HepG2 (cell line): ENCODE results near the gene MAP3K14. TPM values are rescaled to one million over a fixed set of nuclear protein-coding genes. Genes with fewer than 3 reads are reported as not detected.

Source experiments
- ATAC-seq: fragments of 200-7000 bp; cut with Tn5 transposase; 3 replicates; pipeline ENCODE4 v1.9.1; 2020; ENCODE audit warnings: mild to moderate bottlenecking, moderate library complexity
- BruUV-seq: library from RNA; stranded (reverse); fragments of 400-500 nt; replicated peaks from 2 replicates; lab custom pipeline; 2021; lab: Mats Ljungman, UMichigan
- CTCF ChIA-PET: fragments of 300-600 bp; formaldehyde crosslinking; extraction: SDS; loops from one replicate; lab custom pipeline; 2021; ENCODE audit warnings: low total read pairs, inconsistent platforms, low intra/inter-chr PET ratio; lab: Yijun Ruan, JAX
- POLR2A ChIA-PET: fragments of 350-600 bp; sonication (Branson Sonifier 250); formaldehyde crosslinking; loops from one replicate; lab custom pipeline; 2020; ENCODE audit warnings: antibody characterized with exemption, inconsistent platforms; lab: Yijun Ruan, JAX
- DNase-seq: peaks from one replicate; pipeline ENCODE4 v3.0.0-alpha.2; 2015; ENCODE audit warnings: low spot score
- FAIRE-seq: peaks from 3 replicates; lab custom pipeline; 2011; peaks lifted over from hg19 to GRCh38; lab: Jason Lieb, UNC
- H2AFZ ChIP-seq: one replicate; pipeline ENCODE4 v1.6.1; 2011; ENCODE audit warnings: low read length, inconsistent platforms
- H3K27ac ChIP-seq: fragments of 300-600 bp; 3 replicates; pipeline ENCODE4 v1.8.0; 2011; ENCODE audit warnings: mixed run types, mild to moderate bottlenecking, mixed read lengths, low read length, inconsistent platforms; ENCODE audit not compliant: insufficient read depth; ENCODE audit errors: extremely low read length
- H3K27me3 ChIP-seq, 2 experiments: fragments of 200-600 bp in 1 of 2; 2 replicates in 1 of 2; 3 replicates in 1 of 2; pipeline versions ENCODE4 v1.6.0 to v1.8.0; 2011; ENCODE audit warnings: low read length in 2 of 2, mild to moderate bottlenecking in 2 of 2, moderate library complexity in 2 of 2, inconsistent platforms in 1 of 2; ENCODE audit not compliant: insufficient read depth in 2 of 2, control insufficient read depth in 1 of 2
- H3K36me3 ChIP-seq, 2 experiments: fragments of 200-600 bp in 1 of 2; replicated peaks in 1 of 2; 2 replicates in 1 of 2; 3 replicates in 1 of 2; pipeline versions ENCODE4 v1.5.1 to v1.8.0; 2011; ENCODE audit warnings: low read length in 2 of 2, inconsistent platforms in 1 of 2; ENCODE audit not compliant: insufficient read depth in 2 of 2, control insufficient read depth in 1 of 2
- H3K4me1 ChIP-seq: 2 replicates; pipeline ENCODE4 v1.5.1; 2012; ENCODE audit warnings: low read length, inconsistent platforms; ENCODE audit not compliant: insufficient read depth
- H3K4me2 ChIP-seq: 2 replicates; pipeline ENCODE4 v1.6.0; 2011; ENCODE audit warnings: low read depth, low read length, inconsistent platforms
- H3K4me3 ChIP-seq, 3 experiments: fragments of 200-600 bp in 1 of 3; sonication (generic), shearing (Covaris generic) in 1 of 3; replicated peaks in 1 of 3; 2 replicates each; pipeline ENCODE4 v1.5.1; 2011 to 2016; ENCODE audit warnings: low read length in 3 of 3, inconsistent platforms in 2 of 3, low read depth in 2 of 3, mild to moderate bottlenecking in 2 of 3, control low read depth in 1 of 3, mixed read lengths in 1 of 3; ENCODE audit not compliant: insufficient read depth in 1 of 3
- H3K79me2 ChIP-seq: one replicate; pipeline ENCODE4 v1.6.1; 2011; ENCODE audit warnings: low read length, inconsistent platforms; ENCODE audit not compliant: insufficient read depth
- H3K9ac ChIP-seq: 2 replicates; pipeline ENCODE4 v1.6.0; 2011; ENCODE audit warnings: mild to moderate bottlenecking, low read depth, low read length, inconsistent platforms; ENCODE audit not compliant: insufficient read depth
- H3K9me3 ChIP-seq: 2 replicates; pipeline ENCODE4 v1.5.1; 2012; ENCODE audit warnings: mild to moderate bottlenecking, low read length
- H4K20me1 ChIP-seq: 2 replicates; pipeline ENCODE4 v1.6.0; 2011; ENCODE audit warnings: inconsistent platforms, mild to moderate bottlenecking, low read length, moderate library complexity; ENCODE audit not compliant: insufficient read depth
- CAMTA2 ChIP-seq: sonication (generic); formaldehyde crosslinking; IDR thresholded peaks from 2 replicates; pipeline ENCODE4 v1.4.0; 2020; ENCODE audit warnings: mild to moderate bottlenecking, missing genetic modification reagents, borderline replicate concordance
- CENPX ChIP-seq: sonication (generic); formaldehyde crosslinking; IDR thresholded peaks from 2 replicates; pipeline ENCODE4 v1.9.0; 2021; ENCODE audit warnings: mild to moderate bottlenecking, missing genetic modification reagents, moderate library complexity
- DZIP1 ChIP-seq: sonication (generic); formaldehyde crosslinking; IDR thresholded peaks from 2 replicates; pipeline ENCODE4 v1.5.0; 2020; ENCODE audit warnings: mild to moderate bottlenecking, missing genetic modification reagents
- GABPA ChIP-seq, 2 experiments: IDR thresholded peaks; 2 replicates each; pipeline ENCODE4 v1.6.1; 2011 to 2016; ENCODE audit warnings: low read depth in 2 of 2, low read length in 1 of 2, missing biosample characterization in 1 of 2, missing genetic modification characterization in 1 of 2
- GTF2F1 ChIP-seq: fragments of 150-350 bp; IDR thresholded peaks from 2 replicates; pipeline ENCODE4 v1.6.1; 2014; ENCODE audit warnings: low read length
- KLF6 ChIP-seq: IDR thresholded peaks from 2 replicates; pipeline ENCODE4 v1.8.0; 2016; ENCODE audit warnings: missing biosample characterization, missing genetic modification reagents
- MEIS1 ChIP-seq: sonication (generic); formaldehyde crosslinking; IDR thresholded peaks from 2 replicates; pipeline ENCODE4 v1.9.0; 2021; ENCODE audit warnings: mild to moderate bottlenecking, missing genetic modification reagents, moderate library complexity, borderline replicate concordance
- RXRB ChIP-seq: IDR thresholded peaks from 2 replicates; pipeline ENCODE4 v1.6.1; 2016; ENCODE audit warnings: borderline replicate concordance, missing genetic modification reagents, missing compliant biosample characterization
- ZBTB20 ChIP-seq: sonication (generic); formaldehyde crosslinking; IDR thresholded peaks from 2 replicates; pipeline ENCODE4 v1.8.1; 2023; ENCODE audit warnings: missing genetic modification reagents, low read depth, mild to moderate bottlenecking, borderline replicate concordance
- ZNF10 ChIP-seq: sonication (generic); formaldehyde crosslinking; IDR thresholded peaks from 2 replicates; pipeline ENCODE4 v1.4.0; 2020; ENCODE audit warnings: mild to moderate bottlenecking, low read depth, missing genetic modification reagents, borderline replicate concordance
- ZNF232 ChIP-seq: sonication (generic); formaldehyde crosslinking; IDR thresholded peaks from 2 replicates; pipeline ENCODE4 v1.4.0; 2020; ENCODE audit warnings: missing genetic modification reagents, borderline replicate concordance
- ZNF619 ChIP-seq: sonication (generic); formaldehyde crosslinking; IDR thresholded peaks from 2 replicates; pipeline ENCODE4 v1.4.0; 2020; ENCODE audit warnings: mild to moderate bottlenecking, missing genetic modification reagents
- ZNF766 ChIP-seq: sonication (generic); formaldehyde crosslinking; IDR thresholded peaks from 2 replicates; pipeline ENCODE4 v1.5.0; 2020; ENCODE audit warnings: missing genetic modification reagents, borderline replicate concordance
- WGBS: methylation state at CpG from one replicate; pipeline ENCODE4 v1.1.6; 2017; ENCODE audit warnings: low lambda C conversion rate; 5-methylcytosine and 5-hydroxymethylcytosine counted together
- in situ Hi-C: cut with HindIII; loops from 2 replicates; pipeline ENCODE4 v1.10.0; 2017; ENCODE audit warnings: low pct_unique_long_range_greater_than_20kb; ENCODE audit not compliant: extremely low pct_ligation_motif_present
- intact Hi-C: fragments of 100-400 bp; cut with micrococcal nuclease; formaldehyde crosslinking; loops from one replicate; pipeline ENCODE4 v1.10.0; 2022; ENCODE audit not compliant: unreplicated experiment
- polyA plus RNA-seq, 8 experiments: library from polyadenylated mRNA; depleted of rRNA in 3 of 8; stranded (reverse) in 7 of 8; unstranded in 1 of 8; fragments of >200 nt; fragmentation: Illumina TruSeq in 4 of 8; extraction: Trizol in 4 of 8; gene quantifications; 2 replicates each; pipeline versions ENCODE4 v1.2.1 to v1.2.3, GENCODE V29; 2011 to 2016; ENCODE audit warnings: low read depth in 4 of 8, missing spikeins in 1 of 8, mixed read lengths in 1 of 8; ENCODE audit not compliant: insufficient read depth in 1 of 8
- total RNA-seq, 5 experiments: library from RNA; depleted of rRNA; stranded (reverse); fragments of >200 nt; fragmentation: Illumina TruSeq; extraction: Trizol; gene quantifications; 2 replicates each; pipeline ENCODE4 v1.2.3, GENCODE V29; 2016; ENCODE audit warnings: low read depth in 1 of 5
- TF ChIP-seq, protein P1 (sequence below): sonication (generic); formaldehyde crosslinking; IDR thresholded peaks from 2 replicates; pipeline ENCODE4 v1.4.0; 2020; ENCODE audit warnings: missing genetic modification reagents
- TF ChIP-seq, protein P2 (sequence below): sonication (generic); formaldehyde crosslinking; conservative IDR thresholded peaks from 2 replicates; pipeline ENCODE4 v1.8.0; 2022; ENCODE audit warnings: low read depth, missing genetic modification reagents

Gene MAP3K14
- total and polyA plus RNA-seq, 2 of the 13 experiments (the other 11 are each of a cell fraction or from before 2014, with no cell fraction given): 2.6 TPM

DNA sequence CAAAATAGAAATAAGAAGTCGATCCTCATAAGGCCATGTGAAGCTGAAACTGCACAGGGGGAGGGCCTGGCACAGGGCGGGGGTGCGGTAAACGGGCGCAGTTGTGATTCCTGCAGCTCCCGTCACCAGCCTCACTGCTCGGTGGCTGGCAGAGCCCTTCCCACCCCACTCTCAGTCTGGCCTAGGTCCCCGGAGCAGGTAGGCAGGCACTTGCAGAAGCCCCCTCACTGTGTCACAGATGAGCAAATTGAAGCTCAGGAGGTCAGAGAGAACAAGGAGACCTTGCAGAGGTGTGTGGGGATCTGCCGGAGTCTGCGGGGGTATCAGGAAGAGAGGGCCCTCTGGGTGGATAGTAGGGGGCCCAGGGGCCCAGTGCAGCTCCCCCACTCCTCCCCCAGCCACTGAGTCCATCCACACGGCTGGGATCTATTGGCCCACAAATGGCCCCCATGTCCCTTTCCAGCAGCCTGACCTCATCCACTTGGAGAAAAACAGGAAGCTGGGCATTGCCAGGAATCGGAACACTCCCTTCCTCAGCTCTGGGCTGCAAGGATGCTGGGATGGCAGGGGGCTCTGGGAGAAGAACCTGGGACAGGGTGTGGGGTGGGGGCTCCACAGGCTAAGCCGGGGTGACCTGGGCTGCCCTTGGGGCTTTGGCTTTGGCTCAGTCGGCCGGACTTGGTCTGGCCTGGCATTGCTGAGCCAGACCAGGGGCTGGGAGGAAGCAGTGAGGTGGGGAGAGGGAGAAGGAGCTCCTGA lies 21.4 kb upstream of the MAP3K14 start (continued):
- TF ChIP-seq DZIP1 (CRISPR knock-in tag) (no peak), ZNF10 (CRISPR knock-in tag) (no peak), RXRB (CRISPR knock-in tag) (no peak)
- TF ChIP-seq, protein P1, sequence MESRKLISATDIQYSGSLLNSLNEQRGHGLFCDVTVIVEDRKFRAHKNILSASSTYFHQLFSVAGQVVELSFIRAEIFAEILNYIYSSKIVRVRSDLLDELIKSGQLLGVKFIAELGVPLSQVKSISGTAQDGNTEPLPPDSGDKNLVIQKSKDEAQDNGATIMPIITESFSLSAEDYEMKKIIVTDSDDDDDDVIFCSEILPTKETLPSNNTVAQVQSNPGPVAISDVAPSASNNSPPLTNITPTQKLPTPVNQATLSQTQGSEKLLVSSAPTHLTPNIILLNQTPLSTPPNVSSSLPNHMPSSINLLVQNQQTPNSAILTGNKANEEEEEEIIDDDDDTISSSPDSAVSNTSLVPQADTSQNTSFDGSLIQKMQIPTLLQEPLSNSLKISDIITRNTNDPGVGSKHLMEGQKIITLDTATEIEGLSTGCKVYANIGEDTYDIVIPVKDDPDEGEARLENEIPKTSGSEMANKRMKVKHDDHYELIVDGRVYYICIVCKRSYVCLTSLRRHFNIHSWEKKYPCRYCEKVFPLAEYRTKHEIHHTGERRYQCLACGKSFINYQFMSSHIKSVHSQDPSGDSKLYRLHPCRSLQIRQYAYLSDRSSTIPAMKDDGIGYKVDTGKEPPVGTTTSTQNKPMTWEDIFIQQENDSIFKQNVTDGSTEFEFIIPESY: no peak

- Histone ChIP-seq H3K79me2 (no peaks in the 10 kb centered on the region), H3K4me1 (peaks cover 3% of the 10 kb centered on the region), H3K4me3 (no peak overlapping the region), H3K9me3 (no peaks in the 10 kb centered on the region), H3K4me2 (no peak overlapping the region), H3K27ac (no peak overlapping the region), H4K20me1 (no peaks in the 10 kb centered on the region), H3K9ac (no peak overlapping the region), H3K27me3 (peaks cover 2 to 39% of the 10 kb centered on the region in 2 experiments; a peak in 3 of 5 replicates), H3K36me3 (no peaks in the 10 kb centered on the region), H2AFZ (no peak overlapping the region)
- in situ Hi-C loops: no loop called here
- 51% methylated on average over 9 of the region's 9 CpGs for WGBS
- DNase-seq (no peak), ATAC-seq (no peak), FAIRE-seq (no peak)
- CTCF ChIA-PET: no interaction called here
- intact Hi-C loops: no loop called here
- no TSS peak for BruUV-seq
- POLR2A ChIA-PET: no interaction called here
- no peak for TF ChIP-seq CAMTA2 (CRISPR knock-in tag)
- TF ChIP-seq KLF6 (CRISPR knock-in tag): no peak
- no peak for TF ChIP-seq GTF2F1
- TF ChIP-seq, protein P2, sequence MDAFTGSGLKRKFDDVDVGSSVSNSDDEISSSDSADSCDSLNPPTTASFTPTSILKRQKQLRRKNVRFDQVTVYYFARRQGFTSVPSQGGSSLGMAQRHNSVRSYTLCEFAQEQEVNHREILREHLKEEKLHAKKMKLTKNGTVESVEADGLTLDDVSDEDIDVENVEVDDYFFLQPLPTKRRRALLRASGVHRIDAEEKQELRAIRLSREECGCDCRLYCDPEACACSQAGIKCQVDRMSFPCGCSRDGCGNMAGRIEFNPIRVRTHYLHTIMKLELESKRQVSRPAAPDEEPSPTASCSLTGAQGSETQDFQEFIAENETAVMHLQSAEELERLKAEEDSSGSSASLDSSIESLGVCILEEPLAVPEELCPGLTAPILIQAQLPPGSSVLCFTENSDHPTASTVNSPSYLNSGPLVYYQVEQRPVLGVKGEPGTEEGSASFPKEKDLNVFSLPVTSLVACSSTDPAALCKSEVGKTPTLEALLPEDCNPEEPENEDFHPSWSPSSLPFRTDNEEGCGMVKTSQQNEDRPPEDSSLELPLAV (CRISPR knock-in tag): no peak
- TF ChIP-seq ZBTB20: no peak
- no peak for TF ChIP-seq ZNF766
- TF ChIP-seq MEIS1: no peak
- TF ChIP-seq ZNF232: no peak
- TF ChIP-seq CENPX (CRISPR knock-in tag): no peak
- no peak for TF ChIP-seq ZNF619 (CRISPR knock-in tag)
- no peak for TF ChIP-seq GABPA (IDR thresholded peaks at IDR 0.05; ENCODE audit: low read depth, low read length)
- no peak for TF ChIP-seq GABPA (CRISPR knock-in tag; IDR thresholded peaks at IDR 0.05; ENCODE audit: low read depth)
Measured at GRCh38 chr17:45336390-45337182, 19.8 kb upstream of the MAP3K14 start.
